Measurements from ENCODE around the gene DCLK3.

The DCLK3 gene

GRCh38 chr3:36707623-36708409 lies 56.5 kb downstream of the DCLK3 start:
- DNase-seq = no peak

- DNase-seq = no peak
Measured at GRCh38 chr3:36705015-36705414, 59.3 kb downstream of the DCLK3 start.

DNA sequence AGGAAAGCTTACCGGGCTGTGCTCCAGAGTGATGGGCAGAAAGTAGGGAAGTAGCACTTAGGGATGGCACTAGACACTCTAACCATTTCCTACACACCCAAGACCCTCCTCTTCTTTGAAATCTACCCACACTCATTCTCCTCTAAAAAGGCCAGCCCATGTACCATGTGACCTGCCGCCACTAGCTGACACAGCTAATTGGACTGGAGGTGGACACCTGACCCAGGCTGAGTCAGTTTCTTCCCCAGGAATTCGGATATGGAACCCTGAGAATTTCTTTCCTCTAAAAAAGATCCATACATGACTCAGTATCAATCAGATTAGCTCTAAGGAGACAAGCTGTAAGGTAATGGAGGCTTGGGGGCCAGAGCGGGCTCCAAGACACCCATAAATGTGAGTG lies 60.1 kb downstream of the DCLK3 start:
- DNase-seq = no peak

DNA sequence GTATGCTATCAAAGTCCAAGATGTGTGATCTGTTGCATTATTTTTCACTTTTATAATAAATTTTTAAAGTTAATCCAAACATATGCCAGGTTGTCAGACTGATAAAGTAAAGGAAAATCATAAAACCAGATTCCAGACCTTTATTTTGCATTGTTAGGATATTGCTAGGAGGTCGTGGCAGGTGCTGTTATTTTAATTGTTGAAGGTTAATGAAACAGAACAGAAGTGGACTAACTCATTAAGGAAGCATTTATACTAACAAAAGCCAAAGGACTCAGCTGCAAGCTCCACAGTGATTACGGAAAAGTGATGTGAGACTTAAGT lies 63.1 kb downstream of the DCLK3 start:
- DNase-seq = no peak

GRCh38 chr3:36700537-36701248 lies 63.7 kb downstream of the DCLK3 start:
- DNase-seq = peak; percentile 61

- DNase-seq = no peak
Measured at GRCh38 chr3:36698314-36698713, 66.0 kb downstream of the DCLK3 start.

GRCh38 chr3:36697229-36698001 lies 66.9 kb downstream of the DCLK3 start:
- DNase-seq = no peak

DNA sequence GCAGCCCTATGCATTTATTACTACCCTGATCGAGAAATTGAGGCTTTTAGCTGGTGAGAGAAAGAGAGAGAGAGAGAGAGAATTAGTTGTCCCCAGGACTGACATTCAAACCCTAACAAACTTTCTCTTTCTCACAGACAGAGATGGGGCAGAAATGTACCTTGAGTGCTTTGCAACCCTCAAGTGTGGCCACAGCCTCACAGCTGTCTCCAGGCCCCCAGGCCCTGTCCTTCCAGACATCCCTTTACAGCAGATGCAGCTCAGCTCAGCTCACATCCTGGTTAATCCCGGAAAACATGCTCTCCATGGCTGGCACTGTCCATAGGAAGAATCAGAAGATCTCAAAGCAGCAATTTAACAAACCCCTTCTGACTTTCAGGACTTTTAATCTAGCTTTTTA lies 67.6 kb downstream of the DCLK3 start:
- DNase-seq = no peak

DNA sequence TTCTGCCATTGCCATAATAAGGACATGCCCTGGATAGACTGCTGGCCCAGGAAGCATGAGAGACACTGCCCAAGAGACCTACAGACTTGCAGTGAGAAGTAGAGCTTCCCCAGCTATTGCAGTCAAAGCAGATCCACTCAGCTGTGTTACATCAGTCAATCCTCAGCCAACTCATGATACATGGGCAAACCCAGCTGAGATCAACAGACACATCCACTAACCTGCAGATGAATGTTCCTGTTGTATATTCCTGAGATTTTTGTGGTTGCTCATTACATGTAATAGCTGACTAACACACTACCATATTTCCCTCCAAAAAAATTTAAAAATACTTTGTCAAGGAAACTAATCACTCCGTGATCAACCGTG lies 68.6 kb downstream of the DCLK3 start:
- no peak for DNase-seq

DNA sequence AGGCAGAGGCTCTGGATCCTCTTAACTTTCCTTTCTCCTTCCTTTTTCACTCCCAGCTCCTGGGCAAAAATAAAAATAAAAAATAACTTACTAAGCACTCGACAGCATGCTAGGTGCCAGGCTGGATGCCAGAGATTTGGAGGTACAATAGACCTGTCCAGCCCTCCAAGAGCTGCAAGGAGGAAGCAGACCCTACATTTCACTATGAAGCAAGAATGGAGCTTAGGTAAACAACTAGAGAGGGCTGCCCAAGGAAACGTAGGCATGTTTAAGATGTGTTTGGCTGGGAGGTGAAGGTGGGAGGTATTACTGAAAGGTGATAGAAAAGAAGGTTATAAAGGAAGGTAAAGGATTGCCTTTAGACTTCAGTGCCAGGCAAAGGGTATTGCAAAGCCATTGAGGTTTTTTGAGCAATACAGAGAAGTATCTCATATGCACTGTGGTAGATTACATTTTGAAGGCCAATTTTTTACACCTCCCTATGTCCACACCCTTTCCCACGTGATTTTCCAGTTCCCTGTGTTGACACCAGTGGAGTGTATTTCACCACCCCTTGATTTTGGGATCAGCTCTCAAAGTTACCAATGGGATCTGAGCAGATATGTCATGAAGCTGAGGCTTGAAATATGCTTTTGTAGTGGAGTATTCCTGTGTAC lies 69.1 kb downstream of the DCLK3 start:
- no peak for DNase-seq

DNA sequence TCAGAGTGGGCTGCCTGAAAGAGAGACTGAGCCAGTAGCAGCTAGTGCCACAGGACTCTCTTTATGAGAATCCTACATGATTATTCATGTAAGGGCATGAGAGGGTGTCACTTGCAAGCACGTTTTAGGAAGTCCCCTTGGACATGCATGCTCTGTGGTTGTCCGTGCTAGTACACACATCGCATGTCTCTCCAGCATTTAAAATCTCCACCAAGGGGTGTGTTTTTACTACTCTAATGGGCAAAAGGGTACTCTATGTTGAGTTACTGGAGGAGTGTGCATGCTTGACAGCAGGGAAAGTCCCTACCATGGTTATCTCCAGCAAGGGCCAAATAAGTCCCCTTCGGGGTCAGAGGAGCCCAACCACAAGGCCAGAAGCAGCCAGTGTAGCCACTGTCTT lies 70.7 kb downstream of the DCLK3 start:
- no peak for DNase-seq

- no peak for DNase-seq
Measured at GRCh38 chr3:36689560-36689959, 74.8 kb downstream of the DCLK3 start.

DNA sequence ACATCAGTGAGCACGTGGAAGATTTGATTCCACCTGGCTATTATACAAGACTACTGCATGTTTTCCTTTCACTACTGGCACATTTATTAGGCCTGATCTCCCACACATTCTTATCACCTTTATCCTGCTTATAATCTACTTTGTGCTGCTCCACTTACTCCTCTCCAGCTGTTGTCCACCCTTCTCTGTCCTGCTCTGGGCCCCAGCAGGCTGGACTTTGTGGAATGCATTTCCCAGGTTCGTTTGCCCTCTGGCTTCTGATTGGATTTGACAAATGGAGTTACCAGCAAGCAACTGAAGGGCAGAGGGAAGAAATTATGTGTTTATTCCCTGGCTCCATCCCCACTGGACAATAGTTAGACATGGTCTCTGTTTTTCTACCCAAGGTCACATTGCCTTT lies 75.5 kb downstream of the DCLK3 start:
- no peak for DNase-seq

DNA sequence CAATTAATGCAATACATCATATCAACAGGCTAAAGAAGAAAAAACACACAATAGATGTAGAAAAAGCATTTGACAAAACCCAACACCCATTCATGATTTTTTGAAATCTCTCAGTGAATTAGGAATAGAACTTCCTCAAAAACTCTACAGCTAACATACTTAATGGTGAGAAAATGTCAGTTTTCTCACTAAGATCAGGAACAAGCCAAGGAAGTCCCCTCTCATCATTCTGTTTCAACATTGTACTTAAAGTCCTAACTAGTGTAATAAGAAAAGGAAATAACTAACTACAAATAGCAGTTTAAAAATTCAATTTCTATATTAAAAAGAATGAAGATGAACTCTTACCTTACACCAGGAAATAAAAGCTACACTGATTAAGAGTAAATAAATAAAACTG lies 77.8 kb downstream of the DCLK3 start:
- no peak for DNase-seq

DNA sequence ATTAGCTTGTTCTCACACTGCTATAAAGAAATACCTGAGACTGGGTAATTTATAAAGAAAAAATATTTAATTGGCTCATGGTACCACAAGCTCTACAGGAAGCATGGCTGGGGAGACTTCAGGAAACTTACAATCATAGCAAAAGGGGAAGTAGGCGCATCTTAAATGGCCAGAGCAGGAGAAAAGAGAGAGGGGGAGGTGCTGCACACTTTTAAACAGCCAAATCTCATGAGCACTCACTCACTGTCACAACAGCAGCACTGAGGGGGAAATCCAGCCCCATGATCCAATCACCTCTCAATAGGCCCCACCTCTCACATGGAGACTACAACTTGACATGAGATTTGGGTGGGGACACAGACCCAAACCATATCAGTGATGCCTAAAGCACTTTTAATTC lies 82.5 kb downstream of the DCLK3 start:
- DNase-seq = no peak

- no peak for DNase-seq
Measured at GRCh38 chr3:36680952-36681351, 83.4 kb downstream of the DCLK3 start.

- DNase-seq = peak; percentile 76
Measured at GRCh38 chr3:36679384-36680200, 84.8 kb downstream of the DCLK3 start.

- no peak for DNase-seq
Measured at GRCh38 chr3:36678216-36679013, 85.9 kb downstream of the DCLK3 start.

GRCh38 chr3:36677331-36678007 lies 86.9 kb downstream of the DCLK3 start:
- peak; percentile 41 for DNase-seq

- no peak for DNase-seq
Measured at GRCh38 chr3:36674816-36675215, 89.5 kb downstream of the DCLK3 start.

DNA sequence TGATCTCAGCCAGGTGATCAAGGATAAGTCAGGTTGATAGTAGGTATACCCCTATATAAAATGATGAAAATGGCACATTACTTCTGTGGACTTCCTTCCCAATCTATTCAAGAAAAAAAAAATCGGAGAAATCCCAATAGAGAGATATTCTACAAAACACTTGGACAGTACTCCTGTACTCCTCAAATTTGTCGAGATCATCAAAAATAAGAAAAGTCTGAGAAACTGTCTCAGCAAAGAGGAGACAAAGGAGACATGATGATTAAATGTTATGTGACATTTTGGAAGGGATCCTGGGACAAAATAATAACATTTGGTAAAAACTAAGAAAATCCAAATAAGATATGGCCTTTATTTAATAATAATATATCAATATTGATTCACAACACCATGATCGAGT lies 94.6 kb downstream of the DCLK3 start:
- no peak for DNase-seq

Measured in activated CD4-positive, alpha-beta T cell treated with anti-CD3 and anti-CD28 coated beads, Interleukin-10, Interleukin-2, amounts not matched to agents 100 ng/mL and 50 ng/mL, durations not matched to agents 16 hours and 8 hours (primary cell).